Non-pigmented ciliary epithelial cell (primary cell): ENCODE measurements around the gene POU3F2.

Experiments
- DNase-seq: peaks from one replicate; pipeline ENCODE4 v3.0.0-alpha.2; 2010; ENCODE audit warnings: low read depth

The POU3F2 gene

DNA sequence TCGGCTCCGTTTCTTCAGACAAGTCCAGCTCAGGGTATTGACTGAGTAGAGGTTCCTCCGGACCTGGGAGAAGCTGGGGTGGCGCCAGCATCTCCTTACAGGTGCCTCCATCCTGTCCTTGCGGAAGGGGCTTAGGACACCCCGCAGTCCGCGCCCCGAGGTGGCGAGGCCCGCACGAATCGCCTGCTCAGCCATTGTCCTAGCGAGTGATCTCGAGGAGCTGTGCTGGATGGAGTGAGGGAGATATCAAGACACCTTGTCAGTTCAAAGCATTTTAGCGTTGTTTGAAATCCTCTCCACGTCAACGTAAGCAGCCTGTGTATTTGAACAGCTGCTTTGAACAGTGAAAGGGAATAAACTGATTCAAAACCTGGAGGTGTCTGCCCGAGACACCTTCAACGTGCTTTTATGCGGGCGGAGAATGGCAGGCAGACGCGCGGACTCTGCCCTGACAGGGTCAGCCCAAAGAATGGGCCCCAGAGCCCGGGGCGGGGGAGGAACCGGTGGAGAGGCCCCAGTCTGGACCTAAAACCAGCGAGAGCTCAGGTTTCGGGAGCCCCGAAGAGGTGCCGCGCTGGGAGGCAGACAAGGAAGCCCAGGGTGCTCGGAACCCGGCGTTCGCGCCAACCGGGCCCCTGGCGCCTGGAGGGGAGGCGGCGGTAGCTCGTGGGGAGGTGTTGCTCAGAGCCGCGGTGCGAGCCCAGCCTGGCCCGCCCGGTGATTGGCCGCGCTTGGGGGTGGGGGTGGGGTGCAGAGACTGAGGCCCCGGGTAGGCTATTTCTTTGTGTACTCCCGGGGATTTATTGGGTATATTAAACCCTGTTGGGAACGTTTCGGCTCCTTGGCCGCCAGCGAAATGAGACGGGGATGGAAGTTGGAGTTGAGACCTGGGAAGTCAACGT, 3.1 kb upstream of the POU3F2 start:
- no peak for DNase-seq

DNA sequence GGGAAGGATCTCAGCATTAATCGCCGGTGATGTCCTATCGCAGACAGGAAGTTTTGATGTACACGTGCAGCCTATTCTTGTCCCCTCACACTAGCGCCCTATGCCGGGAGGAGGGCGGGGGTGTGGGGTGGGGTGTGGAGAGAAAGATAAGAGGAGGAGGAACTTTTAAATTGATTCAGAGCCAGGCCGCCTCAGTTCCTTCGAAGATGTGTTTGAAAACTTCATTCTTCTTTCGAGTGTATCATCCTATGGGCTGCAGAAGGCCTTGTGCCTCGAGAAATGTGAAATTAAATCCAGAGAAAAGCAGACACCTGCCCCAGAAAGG, 2.5 kb upstream of the POU3F2 start:
- DNase-seq = no peak

DNA sequence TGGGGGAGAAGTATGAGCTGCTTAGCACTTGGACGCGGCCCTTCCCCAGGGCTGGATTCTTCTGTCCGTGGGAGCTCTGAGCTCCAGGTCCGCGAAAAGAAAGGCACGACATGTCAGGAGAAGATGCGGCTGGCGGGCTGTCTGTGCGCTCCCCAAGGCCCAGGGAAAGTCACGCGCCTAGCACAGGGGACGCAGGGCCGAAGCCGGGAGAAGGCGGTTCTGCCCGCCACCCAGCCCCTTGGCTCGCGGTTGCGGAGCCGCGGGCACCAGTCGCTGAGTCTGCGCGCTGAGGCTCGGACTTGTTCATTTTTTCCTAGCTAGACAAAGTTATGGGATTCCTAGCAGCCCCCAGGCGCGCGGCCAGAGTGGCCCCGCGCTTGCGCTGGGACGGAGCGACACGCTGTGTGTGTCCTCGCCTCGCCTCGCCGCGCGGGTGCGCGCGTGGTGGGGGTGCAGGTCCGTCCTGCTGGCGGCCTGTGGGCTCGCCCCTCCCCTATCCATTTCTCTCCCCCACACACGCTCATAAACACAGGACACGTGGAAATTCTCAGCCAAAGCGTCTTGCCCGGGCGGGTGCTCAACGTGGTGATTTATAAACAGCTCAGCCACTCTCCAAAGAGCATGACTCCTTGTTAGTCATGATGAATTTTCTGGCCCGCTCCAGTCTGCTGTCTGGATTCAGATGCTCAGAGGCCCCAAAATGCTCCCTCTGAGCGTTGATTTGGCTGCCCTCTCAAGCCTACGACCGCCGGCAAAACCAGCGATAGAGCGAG, 1.9 kb upstream of the POU3F2 start:
- DNase-seq = no peak

DNA sequence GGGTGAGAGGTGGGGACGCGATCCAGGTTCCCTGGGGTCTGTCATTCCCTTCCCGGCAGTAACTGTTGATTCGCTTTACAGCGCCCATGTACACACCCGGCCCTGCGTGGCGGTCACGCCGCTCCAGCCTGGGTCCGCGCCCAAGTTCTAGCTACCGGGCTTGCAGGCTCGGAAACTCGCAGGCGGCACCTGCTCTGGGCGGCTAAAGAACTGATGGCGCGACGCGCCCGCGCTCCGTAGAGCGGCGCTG, 1.4 kb upstream of the POU3F2 start:
- no peak for DNase-seq

DNA sequence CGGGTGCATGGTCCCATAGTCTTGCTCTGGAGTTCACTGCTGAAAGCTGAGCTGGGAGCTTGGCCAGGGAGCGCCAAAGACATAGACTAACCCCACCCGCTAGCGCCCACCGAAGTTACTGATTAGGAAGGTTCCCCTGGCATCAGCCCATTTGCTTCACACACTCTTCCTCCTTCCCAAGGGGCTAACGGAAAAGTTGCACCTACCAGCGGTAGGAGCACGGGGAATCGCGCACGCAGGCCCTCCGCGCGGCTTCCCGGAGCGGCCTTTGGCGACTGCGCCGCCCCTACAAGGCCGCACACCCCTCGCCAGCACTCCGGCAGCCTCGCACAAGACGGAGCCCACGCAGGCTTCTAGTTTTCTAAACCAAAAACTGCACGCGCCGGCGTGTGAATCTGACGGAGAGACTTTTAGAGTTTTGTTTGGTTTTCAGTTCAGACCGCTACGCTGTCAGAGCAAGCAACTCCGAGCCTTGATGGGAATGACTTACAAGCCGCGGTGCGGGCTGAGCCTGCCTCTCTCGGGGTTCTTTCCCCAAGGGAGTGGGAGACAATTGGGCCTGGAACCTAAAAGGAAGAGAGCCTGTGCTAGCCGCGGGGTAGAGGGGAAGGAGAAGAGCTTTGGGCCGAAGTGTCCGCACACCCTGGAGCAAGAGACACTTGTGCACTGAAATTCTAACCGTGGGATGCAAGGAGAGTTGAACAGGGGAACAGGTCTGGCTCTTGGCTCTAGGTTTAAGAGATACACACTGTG, 891 bp upstream of the POU3F2 start:
- no peak for DNase-seq

DNA sequence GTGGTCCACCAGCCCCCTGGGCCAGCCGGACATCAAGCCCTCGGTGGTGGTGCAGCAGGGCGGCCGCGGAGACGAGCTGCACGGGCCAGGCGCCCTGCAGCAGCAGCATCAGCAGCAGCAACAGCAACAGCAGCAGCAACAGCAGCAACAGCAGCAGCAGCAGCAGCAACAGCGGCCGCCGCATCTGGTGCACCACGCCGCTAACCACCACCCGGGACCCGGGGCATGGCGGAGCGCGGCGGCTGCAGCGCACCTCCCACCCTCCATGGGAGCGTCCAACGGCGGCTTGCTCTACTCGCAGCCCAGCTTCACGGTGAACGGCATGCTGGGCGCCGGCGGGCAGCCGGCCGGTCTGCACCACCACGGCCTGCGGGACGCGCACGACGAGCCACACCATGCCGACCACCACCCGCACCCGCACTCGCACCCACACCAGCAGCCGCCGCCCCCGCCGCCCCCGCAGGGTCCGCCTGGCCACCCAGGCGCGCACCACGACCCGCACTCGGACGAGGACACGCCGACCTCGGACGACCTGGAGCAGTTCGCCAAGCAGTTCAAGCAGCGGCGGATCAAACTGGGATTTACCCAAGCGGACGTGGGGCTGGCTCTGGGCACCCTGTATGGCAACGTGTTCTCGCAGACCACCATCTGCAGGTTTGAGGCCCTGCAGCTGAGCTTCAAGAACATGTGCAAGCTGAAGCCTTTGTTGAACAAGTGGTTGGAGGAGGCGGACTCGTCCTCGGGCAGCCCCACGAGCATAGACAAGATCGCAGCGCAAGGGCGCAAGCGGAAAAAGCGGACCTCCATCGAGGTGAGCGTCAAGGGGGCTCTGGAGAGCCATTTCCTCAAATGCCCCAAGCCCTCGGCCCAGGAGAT, 1.0 kb downstream of the POU3F2 start:
- no peak for DNase-seq

DNA sequence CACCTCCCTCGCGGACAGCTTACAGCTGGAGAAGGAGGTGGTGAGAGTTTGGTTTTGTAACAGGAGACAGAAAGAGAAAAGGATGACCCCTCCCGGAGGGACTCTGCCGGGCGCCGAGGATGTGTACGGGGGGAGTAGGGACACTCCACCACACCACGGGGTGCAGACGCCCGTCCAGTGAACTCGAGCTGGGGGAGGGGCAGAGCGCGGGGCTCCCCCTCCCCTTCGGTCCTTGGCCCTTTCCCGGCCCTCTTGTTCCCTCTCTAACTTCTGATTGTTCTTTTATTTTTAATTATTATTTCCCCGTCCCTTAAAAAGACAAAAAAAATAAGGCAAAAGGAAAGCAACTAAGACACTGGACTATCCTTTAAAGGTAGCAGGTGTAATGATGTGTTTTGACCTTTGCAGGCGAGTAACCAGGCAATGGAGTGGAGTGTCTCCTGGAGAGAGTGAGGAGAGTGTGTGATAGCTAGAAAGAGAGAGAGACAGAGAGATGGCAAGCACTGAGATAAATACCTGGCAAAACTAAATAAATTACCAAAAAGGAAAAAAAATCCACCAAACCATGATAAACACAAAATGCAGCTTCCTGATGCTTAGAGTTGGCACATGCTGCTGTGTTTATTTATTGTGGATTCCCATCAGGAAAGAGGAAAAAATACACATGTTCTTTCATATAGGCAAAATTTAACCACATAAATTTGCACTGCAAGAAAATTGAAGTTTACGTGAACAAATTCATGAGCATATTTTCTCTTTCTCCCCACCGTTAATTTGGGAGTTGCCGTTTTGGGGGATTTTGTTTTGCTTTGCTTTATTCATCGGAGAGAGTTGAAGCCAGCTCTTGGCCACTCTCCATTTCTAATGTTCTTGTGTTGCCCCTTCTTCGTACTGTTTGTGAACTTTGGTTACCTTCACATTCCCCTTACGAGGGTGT, 1.9 kb downstream of the POU3F2 start:
- DNase-seq = no peak

DNA sequence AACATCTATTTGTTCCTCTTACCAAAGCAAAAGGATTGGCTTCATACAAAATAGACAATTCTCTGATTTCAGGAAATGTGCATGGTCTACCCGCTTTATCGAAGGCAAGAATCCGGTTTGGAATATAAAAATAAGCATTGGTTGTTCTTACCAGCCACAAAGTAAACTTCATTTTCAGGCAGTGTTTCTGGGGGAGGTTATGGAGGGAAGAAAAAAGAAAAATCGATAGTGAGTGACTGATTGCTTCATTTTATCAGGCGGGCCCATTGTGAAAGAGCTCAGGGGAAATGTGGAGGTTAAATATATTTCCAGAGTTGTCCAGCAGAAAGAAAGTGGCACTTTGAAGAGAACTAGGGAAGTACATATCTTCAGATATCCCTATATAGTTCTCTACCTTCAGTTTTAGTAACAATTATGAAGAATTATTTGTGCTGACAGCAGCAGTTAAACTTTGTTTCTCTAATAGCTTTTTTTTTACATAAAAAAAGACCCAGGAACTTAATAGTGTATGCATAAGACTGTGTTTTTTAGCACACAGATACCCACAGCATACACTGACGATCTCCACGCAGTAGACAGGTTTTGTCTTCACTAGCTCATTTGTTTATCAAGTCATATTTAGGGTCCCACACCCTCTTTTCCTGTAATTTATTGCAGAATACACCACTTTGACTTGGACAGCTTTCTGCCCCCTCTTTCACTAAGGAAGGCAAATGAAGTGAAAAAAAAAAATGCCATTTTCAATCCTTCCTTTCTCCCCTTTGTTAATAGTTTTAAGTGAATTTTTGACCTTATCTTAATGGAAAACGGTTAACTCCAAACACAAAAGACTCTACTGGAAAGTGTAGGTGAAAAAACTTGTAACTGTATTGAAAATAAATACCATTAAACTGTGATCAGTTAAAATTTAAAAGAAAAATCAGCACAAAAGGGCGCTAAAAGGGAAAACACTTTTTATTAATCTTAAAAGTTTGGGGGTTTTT, 2.9 kb downstream of the POU3F2 start:
- DNase-seq = no peak

DNA sequence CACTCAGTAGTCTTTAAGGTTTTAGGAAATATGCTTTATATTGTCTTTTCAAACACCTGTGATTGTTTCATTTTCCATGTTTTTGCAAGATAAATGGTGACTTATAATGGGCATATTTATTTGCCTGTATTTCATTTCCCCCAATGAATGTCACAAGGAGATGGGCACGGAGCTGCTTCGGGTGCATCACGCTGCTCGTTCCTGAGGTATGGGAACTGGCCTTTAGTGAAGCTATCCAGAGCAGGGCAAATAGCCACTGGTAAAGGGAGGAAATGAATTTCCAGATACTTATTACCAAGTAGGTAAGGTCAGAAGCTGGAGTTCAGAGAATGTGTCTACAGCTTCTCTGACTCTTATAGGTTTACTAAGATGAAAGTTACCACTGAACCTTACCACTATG, 3.7 kb downstream of the POU3F2 start:
- no peak for DNase-seq

DNA sequence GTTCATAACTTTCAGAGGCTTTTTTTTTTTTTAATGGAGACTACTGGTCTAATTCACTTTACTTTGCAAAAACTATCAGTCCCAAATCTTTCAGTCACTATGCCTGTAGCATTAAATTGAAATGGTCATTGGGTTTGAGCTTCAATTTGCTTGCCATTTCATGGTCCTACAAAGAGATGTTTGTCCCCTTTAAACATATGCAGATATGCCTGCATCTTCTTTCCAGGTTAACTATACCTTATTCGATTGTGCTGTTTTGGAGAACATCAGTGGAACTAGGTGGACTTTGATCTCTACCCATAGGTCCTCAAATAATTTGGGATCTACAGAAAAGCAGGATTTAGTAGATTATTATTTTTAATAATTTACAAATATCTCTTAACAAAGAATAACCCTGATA, 4.6 kb downstream of the POU3F2 start:
- no peak for DNase-seq

DNA sequence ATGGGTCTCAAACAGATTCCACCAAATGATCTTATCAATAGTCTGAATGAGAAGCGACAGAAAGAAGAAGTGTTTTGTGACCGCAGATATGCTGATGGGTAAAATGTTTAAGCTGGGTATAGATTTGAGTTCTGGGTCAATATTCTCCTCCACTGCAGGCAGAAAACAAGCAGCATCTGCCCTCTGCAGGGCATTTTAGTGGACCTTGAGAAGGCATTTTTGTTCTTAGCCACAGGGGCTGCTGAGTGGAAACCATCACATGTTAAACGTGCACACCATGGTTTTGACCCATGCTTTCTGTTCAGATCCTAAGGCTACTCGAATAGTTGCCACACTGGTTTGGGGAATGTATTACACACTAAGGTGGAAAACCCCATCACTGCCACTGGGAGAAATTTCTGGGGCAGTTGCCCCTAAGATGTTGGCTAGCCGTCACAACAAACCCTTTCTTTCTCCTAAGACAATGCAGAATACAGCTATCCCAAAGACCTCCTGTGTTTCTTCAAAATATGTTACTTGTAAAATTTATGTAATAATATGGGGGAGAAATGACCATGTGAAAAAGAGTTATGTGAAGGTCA, 5.5 kb downstream of the POU3F2 start:
- DNase-seq = no peak

DNA sequence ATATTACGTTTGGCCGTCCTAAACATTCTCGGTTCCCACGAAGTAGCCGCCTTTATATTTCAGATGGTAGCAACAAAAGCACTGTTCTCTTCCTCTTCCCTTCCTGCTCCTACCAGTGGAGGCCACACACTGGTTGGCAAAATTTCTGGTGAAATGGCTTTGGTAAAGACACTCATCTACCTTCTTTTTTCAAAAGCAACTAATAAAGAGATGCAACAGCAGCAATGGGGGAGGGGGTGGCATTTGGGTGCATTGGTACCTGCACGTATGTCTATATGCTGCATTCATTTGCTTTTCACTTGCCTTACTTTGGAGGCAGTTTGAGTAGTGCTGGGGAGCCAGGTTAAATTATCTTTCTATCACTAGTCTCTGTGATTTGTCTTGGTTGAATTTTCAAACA, 6.0 kb downstream of the POU3F2 start:
- no peak for DNase-seq

DNA sequence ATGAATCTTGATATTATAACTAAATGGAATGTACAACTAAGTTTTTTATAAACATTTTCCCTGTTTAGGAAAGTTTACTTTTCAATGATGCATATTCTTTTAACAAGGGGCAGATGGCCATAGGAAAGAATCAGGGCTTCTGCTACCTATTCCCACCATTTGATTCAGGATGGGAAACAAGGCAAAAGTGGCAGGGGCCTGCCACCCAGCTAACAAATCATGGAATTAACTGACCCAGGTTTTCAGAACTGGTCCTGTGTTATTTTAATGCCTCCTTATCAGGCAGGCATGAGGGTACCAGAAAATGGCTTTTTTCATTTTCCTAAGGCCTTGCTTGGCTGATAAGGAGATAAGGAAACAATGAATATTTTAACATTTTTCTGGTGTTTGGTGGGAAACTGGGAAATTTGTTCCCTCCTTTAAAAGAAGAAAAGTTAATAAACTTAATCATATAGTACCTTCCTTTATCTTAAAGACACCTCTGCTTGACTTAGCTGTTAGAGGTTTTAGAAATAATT, 6.7 kb downstream of the POU3F2 start:
- no peak for DNase-seq

DNA sequence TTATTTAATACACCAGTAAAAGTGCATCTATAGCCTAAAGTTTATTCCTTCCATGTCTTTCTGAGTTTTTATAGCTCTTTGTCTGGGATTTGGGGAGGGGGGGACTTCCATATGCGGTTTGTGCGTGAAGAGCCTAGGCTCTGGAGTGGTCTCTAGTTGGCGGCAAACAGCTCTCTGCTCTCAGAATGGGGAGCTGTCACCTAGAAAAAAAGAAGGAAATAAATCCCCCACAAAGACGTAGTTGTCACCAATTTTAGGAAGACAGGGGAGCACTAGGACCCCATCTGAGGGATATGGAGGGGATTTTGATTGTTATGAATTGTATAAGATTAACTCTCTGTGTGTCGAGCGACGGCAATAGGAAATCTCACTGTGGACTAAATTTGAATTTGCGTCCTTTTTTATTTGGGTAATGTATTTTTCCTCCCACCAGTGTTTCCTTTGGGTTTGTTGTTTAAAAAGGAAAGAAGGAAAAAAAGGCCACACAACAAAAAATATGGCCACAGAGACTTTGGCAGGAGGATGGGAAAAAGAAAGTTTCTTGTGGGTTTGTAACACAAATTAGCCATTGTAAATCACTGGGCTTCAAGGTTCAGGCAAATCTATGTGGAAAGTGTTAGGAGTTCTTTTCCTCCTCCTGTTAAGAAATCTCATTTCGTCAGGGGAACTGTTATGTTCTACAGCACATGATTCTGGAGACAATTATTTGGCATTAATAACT, 7.4 kb downstream of the POU3F2 start:
- no peak for DNase-seq

DNA sequence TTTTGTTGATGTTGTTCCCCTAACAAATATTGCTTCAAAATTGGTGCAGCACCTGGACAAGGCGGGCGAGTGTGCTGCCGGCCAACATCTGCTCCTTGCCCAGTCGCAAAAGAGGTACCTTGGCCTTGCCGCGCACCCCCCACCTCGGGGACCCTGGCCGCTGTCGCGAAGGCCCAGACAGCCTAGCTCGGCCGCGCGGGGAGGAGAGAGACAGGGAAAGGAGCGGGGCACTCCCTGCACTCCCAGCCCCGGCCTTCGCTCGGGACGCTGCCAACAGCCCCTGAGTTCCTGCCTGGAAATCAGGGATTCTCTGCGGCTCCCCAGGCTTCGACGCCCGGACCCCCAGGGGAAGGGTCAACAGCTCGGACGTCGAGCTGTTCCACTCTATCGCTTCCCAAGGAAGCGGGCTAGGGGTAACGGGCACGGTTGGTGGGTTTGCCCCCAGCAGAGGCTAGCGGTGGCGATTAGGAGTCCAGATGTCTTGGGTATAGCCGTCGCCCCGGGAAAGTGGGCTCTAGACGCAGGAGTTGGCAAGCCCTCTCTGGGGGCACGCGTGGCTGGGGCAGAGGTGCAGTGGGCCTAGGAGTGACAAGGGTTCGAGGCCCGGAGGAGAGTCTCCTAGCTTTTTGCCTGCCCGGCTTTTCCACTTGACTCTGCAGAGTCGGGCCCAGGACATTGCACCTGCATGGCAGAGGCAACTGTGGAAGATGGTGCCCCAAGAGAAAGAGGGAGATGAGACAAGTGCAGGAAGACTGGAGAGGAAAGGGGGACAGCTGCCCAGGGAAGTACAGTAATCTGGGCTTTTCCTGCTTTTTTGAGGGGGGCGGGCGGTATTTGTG, 8.2 kb downstream of the POU3F2 start:
- no peak for DNase-seq

DNA sequence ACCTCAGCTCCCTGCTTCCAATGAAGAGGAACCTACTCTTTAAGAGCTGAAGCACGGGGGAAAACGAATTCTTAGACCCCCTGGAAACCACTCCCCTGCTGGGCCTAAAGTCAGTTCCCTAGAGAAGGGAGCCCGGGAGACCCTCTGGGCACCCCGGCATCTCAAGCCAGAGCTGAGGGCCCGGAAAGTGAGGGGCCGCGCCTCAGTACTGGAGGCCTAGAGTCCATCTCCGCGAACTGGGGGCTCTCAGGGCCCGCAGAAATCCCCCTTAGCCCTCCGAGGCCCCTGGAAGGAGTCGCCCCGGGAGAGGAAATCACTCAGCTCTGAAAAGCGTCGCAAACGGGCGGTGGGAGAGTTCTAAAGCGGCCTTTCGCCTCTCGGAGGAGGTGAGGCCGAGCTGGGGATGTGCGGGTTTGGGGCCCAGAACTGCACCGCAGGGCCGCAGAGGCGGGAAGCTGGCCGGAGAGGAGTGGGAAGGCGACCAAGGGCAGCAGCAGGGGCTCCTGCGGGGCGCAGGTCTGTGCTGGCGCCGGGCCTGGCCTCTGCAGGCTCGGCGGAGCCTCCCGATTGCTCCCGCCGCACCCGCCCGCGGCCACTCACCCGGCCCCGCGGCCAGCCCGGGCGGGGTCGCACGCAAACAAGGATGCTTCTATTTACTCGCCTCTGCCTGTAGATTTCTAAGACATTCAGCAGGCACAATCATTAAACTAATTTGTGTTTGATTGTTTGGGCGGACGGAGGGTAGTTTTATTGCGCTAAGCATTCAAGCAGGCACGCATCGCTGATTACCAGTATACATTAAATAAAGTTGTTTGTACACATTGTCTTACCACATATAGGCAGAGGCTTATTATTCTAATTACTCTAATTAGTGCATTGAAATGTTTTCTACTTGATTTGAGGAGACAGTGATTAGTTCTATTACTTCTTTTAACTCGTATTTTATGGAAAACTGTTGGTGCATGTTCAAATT, 9.2 kb downstream of the POU3F2 start:
- DNase-seq = no peak
